ENCODE data around the gene NCOA7. TPM values are rescaled to one million over a fixed set of nuclear protein-coding genes. Genes with fewer than 3 reads are reported as not detected.

The NCOA7 gene
- total and polyA plus RNA-seq, 2 of the 8 experiments (the other 6 are each of a cell fraction or from before 2014, with no cell fraction given), result 2.6 to 10.7 TPM

GRCh38 chr6:125809570-125810170 is 18.9 kb downstream of the NCOA7 start (continued):
- no peak for TF ChIP-seq CHD2 (IDR thresholded peaks at IDR 0.05; ENCODE audit: low read length)
- TF ChIP-seq POU5F1 (IDR thresholded peaks at IDR 0.05; ENCODE audit: low read depth, low read length), result no peak
- TF ChIP-seq POLR2AphosphoS5 (IDR thresholded peaks at IDR 0.05; ENCODE audit: low read depth, low read length), result no peak
- TF ChIP-seq BACH1 (IDR thresholded peaks at IDR 0.05; ENCODE audit: low read length), result no peak
- no peak for TF ChIP-seq FOSL1 (IDR thresholded peaks at IDR 0.05; ENCODE audit: insufficient read depth, low read depth, low read length)
